Small intestine (tissue), 7 donors: ENCODE measurements around the gene NCOA7. TPM values are rescaled to one million over a fixed set of nuclear protein-coding genes. Genes with fewer than 3 reads are reported as not detected.

Experiments
- DNase-seq, 2 donors: peaks; one replicate each; pipeline versions ENCODE4 v3.0.0 to v3.0.0-alpha.2; 2013
- FAIRE-seq: peaks from 2 replicates; lab custom pipeline; 2012; peaks lifted over from hg19 to GRCh38; lab: Jason Lieb, UNC
- H3K27ac ChIP-seq, 3 donors: one replicate each; pipeline ENCODE4 v1.5.1; 2013; ENCODE audit warnings: low read length in 2 of 3, mild to moderate bottlenecking in 2 of 3, control low read depth in 1 of 3, inconsistent platforms in 1 of 3, low read depth in 1 of 3, moderate library complexity in 1 of 3
- H3K27me3 ChIP-seq, 3 donors: one replicate each; pipeline ENCODE4 v1.6.1; 2013; ENCODE audit warnings: low read length in 3 of 3, inconsistent platforms in 1 of 3; ENCODE audit not compliant: control insufficient read depth in 3 of 3, insufficient read depth in 3 of 3
- H3K36me3 ChIP-seq, 3 donors: one replicate each; pipeline ENCODE4 v1.6.1; 2013; ENCODE audit warnings: low read length in 3 of 3, inconsistent platforms in 1 of 3, low read depth in 1 of 3, mild to moderate bottlenecking in 1 of 3, moderate library complexity in 1 of 3; ENCODE audit not compliant: control insufficient read depth in 3 of 3, insufficient read depth in 2 of 3
- H3K4me1 ChIP-seq, 3 donors: one replicate each; pipeline ENCODE4 v1.6.1; 2013; ENCODE audit warnings: low read length in 2 of 3, inconsistent platforms in 1 of 3, low read depth in 1 of 3, mild to moderate bottlenecking in 1 of 3, moderate library complexity in 1 of 3; ENCODE audit not compliant: control insufficient read depth in 3 of 3, insufficient read depth in 2 of 3
- H3K4me3 ChIP-seq, 3 donors: one replicate each; pipeline ENCODE4 v1.5.1; 2013; ENCODE audit warnings: low read length in 3 of 3, control low read depth in 1 of 3, inconsistent platforms in 1 of 3, low read depth in 1 of 3, mild to moderate bottlenecking in 1 of 3, moderate library complexity in 1 of 3
- H3K9me3 ChIP-seq, 2 donors: one replicate each; pipeline ENCODE4 v1.6.1; 2013; ENCODE audit warnings: low read depth in 1 of 2, low read length in 1 of 2; ENCODE audit not compliant: control insufficient read depth in 2 of 2, insufficient read depth in 1 of 2
- WGBS, 3 donors: extraction: QIAGEN DNeasy Blood & Tissue Kit; methylation state at CpG; one replicate each; pipeline ENCODE4 v1.1.7; 2013; 5-methylcytosine and 5-hydroxymethylcytosine counted together
- polyA plus RNA-seq, 4 donors: library from polyadenylated mRNA; stranded (reverse) in 3 of 4; unstranded in 1 of 4; fragments of 200-250 nt in 3 of 4; fragments of 120-200 nt in 1 of 4; gene quantifications; one replicate each; pipeline versions ENCODE4 v1.2.1 to v1.2.3, GENCODE V29; 2013
- donor health status: healthy with polysubstance abuse.
- donor health status: control.
- donor health status: control.
- donor health status: Bipolar disorder and iron deficiency.
- donor health status: healthy.

Gene NCOA7
- polyA plus RNA-seq, 4 donors = 10.7 to 51.0 (median 26.8) TPM

GRCh38 chr6:125943528-125944433 lies 153.0 kb downstream of the NCOA7 start:
- Histone ChIP-seq H3K4me3 (no peak overlapping the region), H3K27me3 (no peaks in the 10 kb centered on the region), H3K9me3 (no peaks in the 10 kb centered on the region), H3K36me3 (no peaks in the 10 kb centered on the region), H3K27ac (peak overlapping the region; percentile 84 to 89 (median 87)), H3K4me1 (peaks cover 5 to 48% (median 8%) of the 10 kb centered on the region in 3 donors)
- DNase-seq (peak in 1 of 2 donors; percentile 75), FAIRE-seq (no peak)
- WGBS, 3 donors = 30 to 63% (median 40%) methylated on average over 4 of the region's 4 CpGs

- FAIRE-seq (peak; percentile 19), DNase-seq (peak; percentile 88 to 89)
- no peaks in the 10 kb centered on the region for H3K36me3 ChIP-seq
- H3K27me3 ChIP-seq = no peaks in the 10 kb centered on the region
- peak overlapping the region in 1 of 3 donors; percentile 18 for H3K4me3 ChIP-seq
- WGBS, 3 donors = 1 to 9% (median 8%) methylated on average over 5 of the region's 5 CpGs
- H3K27ac ChIP-seq = peak overlapping the region; percentile 60 to 87 (median 75)
- H3K9me3 ChIP-seq = no peaks in the 10 kb centered on the region
- H3K4me1 ChIP-seq = peaks cover 5 to 52% (median 8%) of the 10 kb centered on the region in 3 donors
Observed at GRCh38 chr6:125944434-125944816, 153.7 kb downstream of the NCOA7 start.

GRCh38 chr6:125944896-125945295 lies 154.1 kb downstream of the NCOA7 start:
- DNase-seq (no peak), FAIRE-seq (no peak)
- Histone ChIP-seq H3K9me3 (no peaks in the 10 kb centered on the region), H3K4me1 (peaks cover 5 to 52% (median 8%) of the 10 kb centered on the region in 3 donors), H3K27me3 (no peaks in the 10 kb centered on the region), H3K36me3 (no peaks in the 10 kb centered on the region), H3K27ac (peak overlapping the region; percentile 17 to 87 (median 67)), H3K4me3 (no peak overlapping the region)
- 5 to 33% (median 31%) methylated on average over 1 of the region's 1 CpG for WGBS, 3 donors

GRCh38 chr6:125945378-125946141 lies 154.8 kb downstream of the NCOA7 start:
- FAIRE-seq = no peak
- no peaks in the 10 kb centered on the region for H3K36me3 ChIP-seq
- H3K27ac ChIP-seq = peak overlapping the region; percentile 50 to 87 (median 65)
- peak; percentile 58 to 81 for DNase-seq
- H3K4me3 ChIP-seq = no peak overlapping the region
- WGBS, 3 donors = 33 to 70% (median 48%) methylated on average over 1 of the region's 1 CpG
- H3K27me3 ChIP-seq = no peaks in the 10 kb centered on the region
- H3K9me3 ChIP-seq = no peaks in the 10 kb centered on the region
- peaks cover 5 to 52% (median 8%) of the 10 kb centered on the region in 3 donors for H3K4me1 ChIP-seq

- WGBS, 3 donors = 27 to 57% (median 39%) methylated on average over 2 of the region's 2 CpGs
- Histone ChIP-seq H3K36me3 (no peaks in the 10 kb centered on the region), H3K4me3 (no peak overlapping the region), H3K4me1 (peaks cover 5 to 46% (median 8%) of the 10 kb centered on the region in 3 donors), H3K9me3 (peaks cover 0 to 2% of the 10 kb centered on the region in 2 donors), H3K27ac (peak overlapping the region in 1 of 3 donors; percentile 57), H3K27me3 (no peaks in the 10 kb centered on the region)
- FAIRE-seq = no peak
- peak in 1 of 2 donors; percentile 79 for DNase-seq
Observed at GRCh38 chr6:125947615-125948014, 156.9 kb downstream of the NCOA7 start.

- DNase-seq = peak; percentile 33 to 37
- no peak for FAIRE-seq
Observed at GRCh38 chr6:125948455-125948854, 157.7 kb downstream of the NCOA7 start.

GRCh38 chr6:125949069-125949468 lies 158.3 kb downstream of the NCOA7 start:
- Histone ChIP-seq H3K9me3 (peaks cover 0 to 6% of the 10 kb centered on the region in 2 donors), H3K27me3 (no peaks in the 10 kb centered on the region), H3K4me1 (peaks cover 3 to 33% (median 8%) of the 10 kb centered on the region in 3 donors), H3K4me3 (no peak overlapping the region), H3K27ac (peak overlapping the region in 1 of 3 donors; percentile 57), H3K36me3 (no peaks in the 10 kb centered on the region)
- FAIRE-seq (no peak), DNase-seq (no peak)
- WGBS, 3 donors = 75 to 88% (median 85%) methylated on average over 2 of the region's 2 CpGs

More at GRCh38 chr6:125948455-125948854, 157.7 kb downstream of the NCOA7 start:
- Histone ChIP-seq H3K36me3 (no peaks in the 10 kb centered on the region), H3K9me3 (peaks cover 0 to 6% of the 10 kb centered on the region in 2 donors), H3K4me3 (no peak overlapping the region), H3K4me1 (peaks cover 3 to 38% (median 8%) of the 10 kb centered on the region in 3 donors), H3K27me3 (no peaks in the 10 kb centered on the region), H3K27ac (peak overlapping the region in 2 of 3 donors; percentile 24 to 57)
- WGBS, 3 donors = 83 to 88% (median 83%) methylated on average over 3 of the region's 3 CpGs

GRCh38 chr6:125950293-125950692 lies 159.5 kb downstream of the NCOA7 start:
- Histone ChIP-seq H3K4me3 (no peak overlapping the region), H3K9me3 (peaks cover 0 to 6% of the 10 kb centered on the region in 2 donors), H3K27ac (no peak overlapping the region), H3K4me1 (peaks cover 3 to 29% (median 8%) of the 10 kb centered on the region in 3 donors), H3K36me3 (no peaks in the 10 kb centered on the region), H3K27me3 (no peaks in the 10 kb centered on the region)
- WGBS, 3 donors = 83 to 94% (median 85%) methylated on average over 6 of the region's 6 CpGs
- DNase-seq (no peak), FAIRE-seq (no peak)
